ENCODE data around the gene HOXC4.

HOXC4 gene

GRCh38 chr12:54016051-54016450 is 37.6 kb upstream of the HOXC4 start:
- no peak for DNase-seq (ENCODE audit: low spot score)

DNA sequence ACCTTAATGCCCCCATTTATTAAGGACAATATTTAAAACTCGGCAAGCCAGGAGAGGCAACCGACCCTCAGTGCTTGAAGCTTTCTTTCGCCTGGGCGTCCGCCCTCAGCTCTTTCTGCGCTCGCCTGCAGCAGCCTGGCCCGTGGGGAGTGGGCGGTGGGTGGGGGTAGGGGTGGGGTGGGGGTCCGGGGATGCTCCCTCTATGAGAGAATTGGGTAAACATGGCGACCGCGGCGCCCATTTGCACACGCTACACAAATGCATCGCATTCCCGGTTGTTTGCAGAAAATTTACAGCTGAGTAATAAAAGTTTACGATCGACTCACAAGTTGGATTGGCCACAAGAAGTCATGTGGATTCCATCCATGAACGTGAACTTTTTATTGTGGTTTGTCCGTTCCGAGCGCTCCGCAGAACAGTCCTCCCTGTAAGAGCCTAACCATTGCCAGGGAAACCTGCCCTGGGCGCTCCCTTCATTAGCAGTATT is 37.1 kb upstream of the HOXC4 start:
- DNase-seq (ENCODE audit: low spot score), result peak; percentile 93

DNA sequence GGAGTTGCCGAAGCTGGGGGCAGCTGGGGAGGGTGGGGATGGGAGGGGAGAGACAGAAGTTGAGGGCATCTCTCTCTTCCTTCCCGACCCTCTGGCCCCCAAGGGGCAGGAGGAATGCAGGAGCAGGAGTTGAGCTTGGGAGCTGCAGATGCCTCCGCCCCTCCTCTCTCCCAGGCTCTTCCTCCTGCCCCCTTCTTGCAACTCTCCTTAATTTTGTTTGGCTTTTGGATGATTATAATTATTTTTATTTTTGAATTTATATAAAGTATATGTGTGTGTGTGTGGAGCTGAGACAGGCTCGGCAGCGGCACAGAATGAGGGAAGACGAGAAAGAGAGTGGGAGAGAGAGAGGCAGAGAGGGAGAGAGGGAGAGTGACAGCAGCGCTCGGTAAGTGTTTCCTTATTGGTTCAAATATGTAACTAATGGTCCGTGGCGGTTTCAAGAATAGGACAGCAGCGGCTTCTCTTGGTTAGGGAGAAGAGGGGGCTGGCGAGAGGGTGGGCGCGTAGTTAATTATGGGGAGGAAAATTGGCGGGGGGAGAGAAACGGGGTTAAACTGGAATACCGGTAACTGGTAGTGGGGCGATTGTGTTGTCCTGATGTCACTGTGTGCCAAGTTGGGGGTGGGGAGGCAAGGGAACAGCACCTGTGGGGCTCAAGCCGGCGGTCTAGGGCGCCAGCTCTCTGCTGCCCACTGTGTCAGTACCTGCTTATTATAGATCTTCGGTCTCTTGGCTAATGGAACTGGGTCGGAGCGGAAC is 36.4 kb upstream of the HOXC4 start:
- no peak for DNase-seq (ENCODE audit: low spot score)

DNA sequence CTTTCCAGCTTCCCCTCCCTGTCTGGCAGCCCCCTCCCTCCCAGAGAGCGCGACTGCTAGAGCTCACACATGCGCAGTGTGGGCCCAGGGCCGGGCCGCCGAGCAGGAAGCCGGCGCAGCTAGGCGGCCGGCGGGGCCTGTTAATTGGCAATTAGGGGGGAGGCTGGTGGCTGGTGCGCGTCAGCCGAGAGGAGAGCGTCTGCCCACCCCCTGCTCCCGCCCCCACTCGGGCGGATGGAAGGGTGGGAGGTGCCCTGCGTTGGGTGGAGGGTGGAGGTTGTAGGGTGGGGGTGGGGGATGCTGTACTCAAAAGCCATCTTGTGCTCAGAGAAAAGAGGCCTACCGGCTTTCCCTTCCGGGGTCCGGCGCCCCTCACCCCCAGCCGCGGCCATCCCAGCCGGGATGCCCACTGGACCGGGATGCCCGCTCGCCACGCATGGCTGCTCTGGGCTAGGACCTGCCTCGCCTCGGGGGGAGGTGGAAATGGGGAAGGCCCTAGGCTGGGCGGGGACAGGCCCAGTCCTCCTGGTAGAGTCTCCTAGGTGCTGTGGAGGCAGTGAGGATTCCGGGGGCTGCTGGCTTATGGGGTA is 35.7 kb upstream of the HOXC4 start:
- peak; percentile 97 for DNase-seq (ENCODE audit: low spot score)

DNA sequence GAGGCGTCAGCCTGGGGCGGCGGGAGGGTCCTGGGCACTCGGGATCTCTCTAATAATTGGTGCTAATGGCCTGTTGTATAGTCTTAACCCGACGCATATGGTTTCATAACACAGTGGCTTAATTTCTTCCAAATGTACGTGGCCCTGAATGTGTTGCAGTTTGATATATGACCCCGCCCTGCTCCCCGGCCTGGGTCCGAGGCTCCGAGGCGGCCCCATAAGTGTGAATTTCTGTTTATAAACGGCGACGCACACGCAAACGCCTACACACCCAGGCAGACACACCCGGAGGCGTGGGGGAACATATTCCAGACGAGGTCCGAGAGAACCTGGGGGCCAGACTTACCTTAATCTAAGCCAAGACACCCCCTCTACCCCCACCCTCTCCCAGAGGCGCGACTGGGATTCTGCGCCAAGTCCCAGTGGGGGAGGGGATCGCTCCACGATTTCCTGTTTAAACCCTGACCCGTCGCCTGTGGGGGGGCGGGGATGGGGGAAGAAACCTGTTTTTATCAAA is 35.1 kb upstream of the HOXC4 start:
- no peak for DNase-seq (ENCODE audit: low spot score)

DNA sequence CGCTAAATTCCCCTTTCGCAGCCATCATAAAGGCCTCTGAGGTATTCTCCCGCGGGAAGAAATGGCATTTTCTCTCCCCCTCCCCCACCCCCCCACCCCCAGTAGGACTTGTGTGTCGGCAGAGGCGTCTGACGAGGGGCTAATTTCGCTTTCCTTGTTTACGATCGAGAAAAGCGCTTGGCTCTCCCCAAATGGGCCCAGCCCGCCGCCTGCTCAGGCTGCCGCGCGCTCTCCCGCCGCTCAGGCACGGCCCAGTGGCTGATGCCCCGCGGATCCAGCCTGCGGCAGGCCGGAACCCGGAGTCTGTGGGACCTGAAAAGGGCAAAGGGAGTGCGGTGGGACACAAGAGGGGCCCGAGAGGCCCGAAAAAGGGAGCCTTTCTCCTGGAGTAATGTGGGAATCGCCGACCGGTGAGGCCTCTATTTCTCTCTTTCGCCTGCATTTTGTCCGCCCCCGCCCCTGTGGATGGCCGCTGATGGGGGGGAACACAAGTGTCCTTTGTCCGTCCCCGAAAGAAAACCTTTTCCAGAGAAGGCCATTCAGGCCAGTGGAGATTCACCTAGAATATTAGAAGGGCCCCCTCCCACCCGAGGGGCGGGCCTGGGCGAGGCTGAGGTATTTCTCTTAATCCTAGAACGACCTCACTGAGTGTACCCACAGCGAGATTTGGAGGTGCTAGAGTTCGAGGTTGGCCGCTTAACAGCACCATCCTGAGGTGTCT is 34.4 kb upstream of the HOXC4 start:
- DNase-seq (ENCODE audit: low spot score), result no peak

GRCh38 chr12:54019924-54020590 is 33.6 kb upstream of the HOXC4 start:
- no peak for DNase-seq (ENCODE audit: low spot score)

DNA sequence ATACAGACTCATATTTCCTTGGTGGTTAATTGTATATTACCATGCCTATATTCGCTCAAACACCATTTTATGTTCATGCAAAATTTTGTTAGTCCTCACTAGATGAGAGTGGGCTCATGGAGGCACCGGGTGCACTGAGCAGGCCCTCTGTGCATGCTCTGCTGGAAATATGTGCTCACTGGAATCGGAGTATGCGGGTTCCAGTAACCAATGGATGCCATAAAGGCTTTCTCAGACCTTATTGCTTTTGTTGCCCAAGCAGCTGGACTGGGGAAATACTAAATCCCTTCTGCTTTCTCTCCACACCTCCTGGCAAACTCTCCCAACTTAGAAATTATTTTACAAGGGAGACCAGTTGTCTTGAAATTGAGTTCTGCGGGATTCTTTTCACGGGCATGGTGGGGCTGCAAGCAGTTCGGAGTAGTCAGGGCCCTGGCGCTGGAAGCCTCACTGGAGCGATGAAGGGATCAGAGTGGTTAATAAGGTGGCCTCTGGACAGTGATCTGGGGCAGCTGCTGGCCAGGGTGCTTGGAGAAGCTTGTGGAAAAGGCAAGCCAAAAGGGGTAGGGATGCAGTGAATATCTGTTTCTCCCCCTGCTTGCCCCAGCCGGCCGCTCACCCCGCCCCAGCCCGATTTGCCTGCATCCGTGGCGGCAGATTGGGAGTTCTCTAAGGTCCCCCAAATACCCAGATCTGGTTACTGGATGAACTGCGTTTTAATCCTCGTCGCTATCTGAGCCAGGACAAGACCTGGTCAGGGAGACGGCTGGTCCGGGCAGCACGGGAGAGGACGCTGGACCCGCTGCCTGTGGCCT is 32.8 kb upstream of the HOXC4 start:
- DNase-seq (ENCODE audit: low spot score), result no peak

GRCh38 chr12:54021432-54022013 is 32.1 kb upstream of the HOXC4 start:
- DNase-seq (ENCODE audit: low spot score), result no peak

- DNase-seq (ENCODE audit: low spot score), result no peak
These were observed 30.4 kb upstream of the HOXC4 start for GRCh38 chr12:54022960-54023884.

GRCh38 chr12:54024127-54024526 is 29.5 kb upstream of the HOXC4 start:
- no peak for DNase-seq (ENCODE audit: low spot score)

- DNase-seq (ENCODE audit: low spot score), result no peak
These were observed 28.9 kb upstream of the HOXC4 start for GRCh38 chr12:54024581-54025305.

DNA sequence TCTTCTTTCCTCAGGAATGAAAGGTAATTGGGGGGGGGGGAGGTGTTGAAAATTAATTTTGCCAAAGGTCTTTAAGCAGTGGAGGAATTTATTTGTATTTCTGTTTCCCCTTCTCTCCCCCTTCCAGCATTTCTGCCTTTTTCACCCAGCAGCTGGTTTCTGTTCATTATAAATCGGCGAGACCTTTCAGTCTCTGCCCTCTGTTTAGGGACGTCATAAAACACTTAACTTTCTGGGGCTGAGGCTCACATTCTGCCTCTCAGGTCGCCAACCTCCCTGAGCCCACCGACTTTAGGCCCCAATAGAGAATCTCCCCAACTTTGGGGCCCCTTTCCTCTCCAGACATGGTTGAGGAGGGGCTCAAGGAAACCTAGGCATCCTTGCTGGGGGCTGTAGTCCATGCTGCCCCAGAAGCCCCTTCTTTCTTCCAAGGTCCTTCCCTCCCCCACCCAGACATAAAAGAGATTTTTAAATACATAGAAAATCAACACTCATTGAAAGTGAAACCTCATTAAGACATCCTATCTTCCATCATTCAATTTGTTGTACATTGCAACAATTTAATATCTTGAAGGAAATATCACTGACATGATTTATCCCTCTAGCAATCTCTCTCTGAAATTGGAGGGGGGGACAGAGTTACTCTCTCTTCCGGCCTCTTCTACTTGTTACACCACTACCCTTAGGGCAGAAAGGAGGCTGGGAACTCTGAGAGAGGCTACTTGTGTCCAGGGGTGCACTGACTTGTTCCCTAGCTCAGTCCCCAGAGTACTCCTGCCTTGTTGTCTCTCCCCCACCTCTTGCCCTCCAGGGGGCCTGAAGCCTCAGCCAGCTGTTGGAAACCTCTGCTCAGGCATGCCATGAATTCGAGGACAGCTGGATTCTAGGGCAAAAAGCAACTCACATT is 27.9 kb upstream of the HOXC4 start:
- no peak for DNase-seq (ENCODE audit: low spot score)

DNA sequence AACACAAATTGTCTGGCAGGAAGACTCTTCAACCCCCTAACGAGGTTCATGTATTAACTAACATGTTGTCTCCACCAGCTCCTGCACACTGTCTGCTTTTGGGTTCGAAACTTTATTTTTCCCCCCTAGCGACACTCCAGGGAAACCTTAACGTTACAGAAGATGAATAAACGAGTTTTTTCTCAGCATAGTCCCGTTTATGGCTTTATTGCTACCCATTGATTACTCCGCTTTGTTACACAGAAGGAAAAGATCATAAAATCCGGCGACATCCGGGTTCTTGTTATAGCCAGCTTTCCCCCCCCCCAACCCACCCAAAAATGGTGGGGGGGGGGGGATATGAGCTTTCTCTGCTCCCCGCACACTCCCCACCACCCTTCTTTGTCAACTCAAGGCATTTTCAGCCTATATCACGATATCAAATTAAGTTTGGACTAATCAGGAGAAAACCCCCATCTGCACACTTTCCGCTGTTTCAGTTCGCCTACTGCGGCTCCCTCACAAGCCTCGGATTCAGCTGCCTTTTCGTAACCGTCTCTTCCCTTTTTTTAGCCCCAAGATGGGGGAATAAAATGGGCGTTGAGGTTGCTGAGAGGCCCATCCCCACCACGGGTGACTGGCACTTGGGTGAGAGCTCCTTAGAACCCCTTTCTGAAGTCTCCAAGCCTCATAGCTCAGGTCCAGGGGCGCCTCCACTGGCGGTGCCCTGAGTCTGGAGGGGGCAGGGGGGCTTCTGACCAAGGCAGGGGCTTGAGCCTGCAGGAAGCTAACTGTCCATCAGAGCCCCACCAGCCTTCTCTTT is 26.8 kb upstream of the HOXC4 start:
- DNase-seq (ENCODE audit: low spot score), result no peak

- DNase-seq (ENCODE audit: low spot score), result no peak
These were observed 26.2 kb upstream of the HOXC4 start for GRCh38 chr12:54027442-54027786.

GRCh38 chr12:54028314-54029201 is 25.1 kb upstream of the HOXC4 start, which contains the start of gene HOXC6:
Gene HOXC6 (plus strand): TSS chr12:54028440. CDS start chr12:54028522, 82 bp downstream.
- peak; percentile 79 for DNase-seq (ENCODE audit: low spot score)
